ENCODE measurements around the gene PLXNA2.

Gene PLXNA2

DNA sequence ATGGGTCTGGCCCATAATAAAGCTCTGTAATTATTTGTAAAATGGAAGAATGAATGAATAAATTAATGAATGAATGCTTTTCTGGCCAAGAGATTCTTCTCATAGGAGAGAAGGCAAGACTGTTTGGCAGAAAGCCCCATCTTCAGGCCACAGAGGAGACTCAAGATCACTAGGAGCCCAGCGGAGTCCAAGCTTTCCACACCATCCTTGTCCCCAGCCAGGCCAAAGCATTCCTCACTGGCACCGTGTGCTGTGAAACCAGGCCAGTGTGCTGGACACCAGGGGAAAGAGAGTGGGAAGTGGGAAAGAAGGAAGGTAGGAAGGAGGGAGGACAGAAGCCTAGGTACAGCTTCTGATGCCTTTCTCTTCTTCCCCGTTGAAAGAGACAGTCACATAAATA is 86.4 kb downstream of the PLXNA2 start:
- DNase-seq, result no peak

DNA sequence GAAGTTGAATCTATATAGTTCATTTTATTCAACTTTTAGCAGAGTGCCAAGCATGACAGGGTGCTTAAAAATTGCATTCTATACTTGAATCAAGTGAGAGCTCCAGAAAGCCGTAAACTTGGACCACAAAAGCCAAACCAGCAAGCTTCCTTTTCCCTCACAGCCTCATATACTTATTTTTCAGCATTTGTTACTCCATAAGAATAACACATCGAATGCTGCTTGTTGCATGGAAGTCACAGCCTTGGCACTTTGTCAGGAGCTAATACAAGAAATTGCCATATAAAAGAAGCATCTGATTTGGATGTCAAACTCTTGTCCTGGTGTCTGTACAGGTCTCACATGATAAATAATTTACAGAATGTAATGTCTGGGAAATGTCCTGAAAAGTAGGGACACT is 87.4 kb downstream of the PLXNA2 start:
- no peak for DNase-seq

DNA sequence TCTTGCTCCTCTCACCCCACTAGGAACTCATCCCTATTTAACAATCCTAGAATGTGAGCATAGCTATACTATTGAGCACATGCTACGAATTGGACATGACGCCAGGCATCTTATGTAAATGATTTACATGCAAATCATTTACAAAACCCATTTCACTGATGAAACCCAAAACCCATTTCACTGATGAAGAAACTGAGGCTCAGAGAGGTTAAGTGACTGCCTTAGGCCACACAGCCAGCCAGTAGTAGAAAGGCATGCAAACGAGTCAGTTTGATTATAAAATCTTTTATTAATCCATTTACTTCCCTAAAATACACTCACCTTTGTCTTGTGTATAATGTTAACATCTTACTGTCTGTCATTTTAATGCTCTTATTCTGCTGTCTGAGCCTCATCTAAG is 87.9 kb downstream of the PLXNA2 start:
- DNase-seq, result no peak

DNA sequence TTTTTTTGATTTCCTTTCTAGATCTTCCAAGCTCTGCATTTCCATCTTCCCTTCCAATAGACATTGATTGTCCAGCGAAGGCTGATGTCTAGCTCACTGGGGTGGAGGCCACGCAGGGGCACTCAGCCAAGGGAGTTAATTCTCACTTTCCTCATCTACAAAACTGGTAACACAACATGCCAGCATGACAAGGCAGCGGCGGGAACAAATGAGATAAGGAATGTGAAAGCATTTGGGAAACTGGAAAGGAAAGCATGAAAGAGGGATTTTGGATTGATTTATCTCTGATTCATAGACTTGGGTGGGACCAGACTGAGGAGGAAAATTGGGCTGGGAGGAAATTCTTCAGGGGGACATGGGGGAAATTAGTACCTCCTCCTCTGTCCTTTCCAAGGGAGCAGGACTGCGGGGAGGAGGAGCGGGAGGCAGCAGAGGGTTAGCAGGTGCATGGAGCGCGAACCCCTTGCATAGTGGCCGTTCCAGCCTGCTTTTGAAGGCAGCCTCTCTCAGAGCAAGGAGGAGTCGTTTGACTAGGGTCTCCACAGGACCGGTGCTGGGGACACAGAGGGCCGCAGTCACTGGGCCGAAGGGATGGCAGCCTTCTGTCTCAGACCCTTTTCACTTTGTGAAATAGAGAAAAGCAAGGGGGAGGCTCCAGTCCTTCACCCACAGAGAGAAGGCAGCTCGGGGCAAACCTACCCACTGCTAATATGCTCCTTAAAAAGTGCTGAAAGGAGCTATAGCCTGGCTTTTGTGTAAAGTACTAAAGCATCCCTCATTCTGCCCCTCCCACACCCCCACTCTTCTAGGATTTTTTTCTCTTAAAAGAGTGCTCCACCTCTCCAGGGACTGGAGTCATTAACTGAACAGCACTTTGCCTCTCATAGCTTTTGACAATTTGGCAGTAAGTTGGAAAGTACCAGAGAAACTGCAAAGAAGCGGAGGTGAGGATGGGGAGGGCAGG is 89.2 kb downstream of the PLXNA2 start:
- DNase-seq, result no peak

DNA sequence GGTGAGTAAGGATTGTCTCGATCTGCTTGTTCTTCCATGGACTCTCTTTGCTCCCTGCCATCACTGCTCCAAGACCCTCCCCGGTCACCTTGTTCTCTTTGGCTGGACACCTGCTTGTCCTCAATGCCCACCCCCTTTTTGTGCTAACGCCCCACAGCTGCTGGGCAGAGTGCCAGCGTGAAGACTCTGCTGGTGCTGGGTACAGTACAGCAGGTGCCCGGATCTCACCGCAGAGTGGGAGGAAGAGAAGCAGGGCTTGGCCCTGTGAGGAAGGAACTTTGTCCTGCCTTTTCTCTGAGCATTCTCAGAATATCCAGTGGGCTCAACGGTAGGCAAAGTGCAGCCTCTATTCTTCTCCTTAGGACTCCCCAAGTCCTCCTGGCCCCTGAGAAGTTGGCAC is 90.1 kb downstream of the PLXNA2 start:
- no peak for DNase-seq

DNA sequence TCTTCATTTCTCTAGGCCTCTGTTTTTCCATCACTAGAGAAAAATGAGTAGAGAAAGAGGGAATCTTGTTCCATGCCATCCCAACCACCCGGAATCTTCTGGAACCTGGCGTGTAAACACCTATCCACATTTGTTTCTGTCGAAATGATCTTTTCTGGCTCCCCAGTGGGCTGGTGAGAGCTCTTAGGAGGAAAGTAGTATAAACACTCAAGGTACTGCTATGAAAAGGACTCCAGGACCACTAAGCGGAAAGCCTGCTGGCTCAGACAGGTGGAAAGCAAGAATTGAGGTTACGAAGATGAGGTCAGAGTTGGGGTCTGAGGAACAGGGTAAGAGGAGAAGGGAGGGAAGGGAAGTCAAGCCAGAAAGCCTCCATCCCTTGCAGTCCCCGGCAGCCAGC is 90.8 kb downstream of the PLXNA2 start:
- DNase-seq, result no peak

DNA sequence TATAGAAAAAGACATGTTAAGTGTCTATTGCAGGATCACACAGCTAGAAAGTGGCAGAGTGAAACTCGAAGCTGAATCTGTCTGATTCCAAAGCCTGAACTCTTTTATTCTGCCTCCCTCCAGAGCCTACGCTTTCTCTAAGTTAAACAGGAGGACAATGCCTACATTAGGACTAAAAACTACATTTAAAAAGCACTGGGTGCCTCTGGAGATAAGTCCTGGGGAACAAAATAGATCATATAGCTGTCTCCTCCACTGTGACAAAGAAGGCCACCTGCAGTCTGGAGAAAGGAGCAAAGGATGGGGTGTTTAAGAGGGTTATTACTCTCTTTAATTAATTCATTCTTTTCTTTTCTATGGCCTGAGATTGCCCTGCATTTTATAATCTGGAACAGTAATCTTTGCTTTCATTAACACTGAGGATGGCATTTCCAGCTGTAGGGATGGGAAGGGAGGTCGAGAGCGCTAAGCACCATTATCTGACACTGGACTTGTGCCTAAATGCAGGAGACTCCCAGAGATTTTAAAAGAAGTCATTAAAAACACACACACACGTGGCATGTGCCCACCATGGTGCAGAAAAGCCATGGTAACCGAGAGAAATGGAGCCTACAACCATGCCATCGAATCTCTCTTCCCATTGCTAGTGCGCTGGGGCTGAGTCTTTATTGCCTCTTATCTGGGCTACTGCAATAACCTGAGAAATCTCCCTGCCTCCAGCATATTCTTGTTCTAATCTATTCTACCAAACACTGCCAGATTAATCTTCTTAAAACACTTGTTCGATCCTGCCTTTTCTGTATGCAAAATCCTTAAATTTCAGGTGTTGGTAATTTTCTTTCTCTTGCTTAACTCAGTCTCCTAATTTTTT is 92.2 kb downstream of the PLXNA2 start:
- no peak for DNase-seq

DNA sequence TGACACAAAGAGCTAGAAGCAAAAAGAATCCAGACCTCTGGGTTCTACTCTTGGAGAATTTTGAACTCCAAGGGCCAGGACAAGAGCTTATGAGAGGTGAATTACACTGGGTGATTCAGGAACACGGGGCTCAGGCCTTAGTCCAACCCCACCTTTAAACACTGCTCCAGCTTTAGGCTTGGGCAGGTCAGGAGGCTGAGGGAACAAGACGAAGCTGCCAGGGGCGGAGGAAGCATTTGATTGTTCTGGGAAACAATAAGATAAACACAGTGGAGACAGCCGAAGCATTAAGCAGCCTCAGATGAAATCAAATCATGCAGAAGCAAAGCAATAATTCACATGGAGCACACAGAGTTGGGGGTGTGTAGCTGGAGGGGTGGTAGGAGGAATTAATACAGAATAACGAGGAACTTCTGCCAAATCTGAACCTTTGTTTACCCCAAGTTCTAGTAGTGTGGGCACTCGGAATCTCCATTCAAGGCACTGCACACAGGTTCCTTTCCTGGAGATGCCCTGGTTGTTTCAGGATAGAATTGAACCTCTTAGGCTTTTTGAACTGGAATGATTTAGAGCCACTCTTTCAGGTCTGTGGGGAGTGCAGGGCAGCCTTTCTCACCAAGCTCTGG is 93.2 kb downstream of the PLXNA2 start:
- no peak for DNase-seq

DNA sequence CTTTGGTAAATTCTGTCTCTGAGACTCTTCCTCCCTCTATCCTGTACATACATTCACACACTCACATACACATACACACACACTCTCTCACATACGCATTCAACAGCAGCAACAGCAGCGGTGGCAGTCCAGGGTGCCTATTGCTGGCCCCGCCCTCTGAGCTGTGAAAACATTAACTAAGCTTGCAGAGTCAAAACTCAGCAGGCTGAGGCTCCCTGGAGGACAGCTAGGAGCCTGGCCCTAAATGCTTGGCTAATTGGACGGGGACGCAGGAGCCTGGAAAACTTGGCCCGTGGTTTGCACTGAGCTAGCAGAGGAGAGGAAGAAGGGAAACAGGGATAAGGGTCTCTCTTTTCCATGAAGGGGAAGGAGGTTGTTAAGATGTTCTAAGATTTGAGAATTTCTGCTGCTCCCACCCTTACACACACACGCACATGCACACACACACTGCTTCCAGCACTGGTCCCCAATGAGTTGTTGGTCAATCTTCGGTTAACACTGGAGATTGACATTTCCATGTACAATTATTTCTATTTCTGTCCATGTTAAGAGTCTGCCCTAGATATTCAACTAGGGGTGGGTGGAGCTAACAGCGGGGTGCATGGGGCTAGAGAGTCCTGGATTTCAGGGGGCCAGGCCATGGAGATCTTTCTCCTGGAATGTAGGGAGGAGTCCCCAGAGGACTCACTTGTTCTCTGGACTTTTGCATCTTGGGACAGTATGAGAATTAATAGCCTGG is 94.2 kb downstream of the PLXNA2 start:
- peak; percentile 30 for DNase-seq

DNA sequence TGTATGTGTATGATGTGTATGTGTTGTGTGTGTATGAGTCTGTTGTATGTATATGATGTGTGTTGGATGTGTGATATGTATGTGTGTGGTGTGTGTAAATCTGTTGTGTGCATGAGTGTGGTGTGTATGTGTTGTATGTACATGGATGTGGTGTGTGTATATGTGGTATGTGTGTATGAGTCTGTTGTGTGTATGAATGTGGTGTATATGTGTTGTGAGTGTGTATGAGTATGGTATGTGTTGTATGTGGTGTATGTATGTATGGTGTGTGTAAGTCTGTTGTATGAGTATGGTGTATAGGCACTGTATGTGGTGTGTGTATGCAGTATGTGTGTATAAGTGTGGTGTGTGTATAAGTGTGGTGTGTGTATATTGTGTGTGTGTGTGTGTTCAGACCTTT is 95.0 kb downstream of the PLXNA2 start:
- DNase-seq, result no peak

DNA sequence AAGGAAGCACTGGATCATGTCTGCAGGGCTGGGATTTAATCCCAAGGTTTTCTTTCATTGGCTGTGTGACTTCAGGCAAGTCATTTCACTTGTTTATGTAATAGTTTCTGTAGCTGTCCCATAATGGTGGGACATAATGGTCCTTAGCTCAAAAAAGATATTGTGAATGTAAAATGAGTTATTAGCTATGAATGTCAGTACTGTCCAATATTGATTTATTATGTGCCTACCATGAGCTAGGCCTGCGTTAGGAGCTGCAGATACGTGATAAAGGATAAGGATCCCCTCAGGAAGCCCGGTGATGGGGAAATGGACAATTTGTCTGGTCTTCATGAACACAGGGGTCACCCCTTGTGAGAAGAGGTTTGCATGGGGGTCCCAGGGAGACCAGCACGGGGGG is 95.8 kb downstream of the PLXNA2 start:
- no peak for DNase-seq

DNA sequence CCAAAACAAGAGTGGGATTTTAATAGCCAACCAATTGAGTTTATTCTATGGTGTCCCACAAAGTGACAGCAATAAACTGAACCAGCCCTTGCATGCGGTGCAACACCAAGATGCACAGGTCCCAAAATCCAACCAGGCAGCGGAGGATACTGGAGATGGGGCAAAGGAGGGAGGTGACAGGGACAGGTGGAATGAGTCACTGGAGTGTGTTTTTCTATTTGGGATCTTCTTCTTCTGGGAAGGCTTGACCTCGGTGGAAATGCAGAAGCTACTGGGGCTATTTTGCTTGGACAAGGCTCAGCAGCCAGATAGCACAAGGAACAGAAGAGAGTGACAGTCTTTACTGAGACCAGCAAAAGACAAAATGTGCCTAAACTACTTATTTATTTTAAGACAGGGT is 97.5 kb downstream of the PLXNA2 start:
- no peak for DNase-seq

DNA sequence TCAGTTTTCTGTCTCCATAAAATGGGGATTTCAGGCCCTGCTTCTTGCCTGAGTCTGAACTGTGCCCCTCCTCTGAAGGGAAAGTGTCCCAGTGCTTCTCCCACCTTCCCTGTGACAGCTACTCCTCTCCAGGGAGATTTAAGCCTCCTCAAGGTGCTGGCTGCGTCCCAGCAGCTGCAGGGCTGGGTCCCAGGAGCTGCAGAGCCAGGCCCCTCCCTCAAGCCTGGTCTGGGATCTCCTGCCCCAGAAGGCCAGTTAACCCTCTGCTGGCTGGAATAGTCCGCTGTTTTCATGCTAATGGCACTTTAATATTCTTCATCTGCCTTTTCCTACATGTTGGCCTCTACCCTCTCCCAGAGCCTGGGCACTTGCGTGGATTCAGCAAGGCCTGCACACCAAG is 99.0 kb downstream of the PLXNA2 start:
- DNase-seq, result no peak

DNA sequence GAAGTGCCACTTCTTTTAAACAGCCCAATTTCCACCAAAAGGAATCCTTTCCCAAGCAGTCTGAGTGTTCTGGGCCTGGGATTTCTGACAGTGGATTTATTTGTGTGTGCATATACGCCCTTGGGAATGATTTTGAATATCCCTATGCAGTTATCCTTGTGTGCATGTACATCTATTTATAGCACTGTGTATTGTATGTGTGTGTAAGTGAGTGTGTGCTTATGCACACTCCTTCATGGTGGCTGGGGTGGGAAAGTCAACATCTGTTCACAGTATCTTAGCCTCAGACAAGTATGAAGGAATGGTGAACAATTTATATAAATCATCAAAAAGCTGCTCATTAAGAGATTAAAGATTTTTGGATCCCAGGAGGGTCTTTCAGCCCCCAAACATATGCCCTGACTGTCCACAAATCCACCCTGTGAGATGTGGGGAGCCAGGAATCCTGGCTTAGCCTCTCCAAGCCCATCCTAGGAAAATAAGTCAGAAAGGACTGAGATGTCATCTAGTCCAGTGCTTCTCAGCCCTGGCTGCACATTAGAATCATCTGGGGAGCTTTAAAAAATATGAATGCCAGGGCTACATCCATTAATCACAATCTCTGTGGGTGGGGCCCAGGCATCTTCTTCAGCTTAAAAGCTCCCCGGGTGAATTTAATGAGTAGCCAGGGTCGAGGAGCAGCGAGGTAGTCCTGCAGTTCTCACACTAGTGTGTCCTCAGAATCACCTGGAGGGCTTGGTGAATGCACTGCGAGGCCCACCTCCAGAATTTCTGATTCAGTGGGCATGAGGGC is 101.4 kb downstream of the PLXNA2 start:
- no peak for DNase-seq

DNA sequence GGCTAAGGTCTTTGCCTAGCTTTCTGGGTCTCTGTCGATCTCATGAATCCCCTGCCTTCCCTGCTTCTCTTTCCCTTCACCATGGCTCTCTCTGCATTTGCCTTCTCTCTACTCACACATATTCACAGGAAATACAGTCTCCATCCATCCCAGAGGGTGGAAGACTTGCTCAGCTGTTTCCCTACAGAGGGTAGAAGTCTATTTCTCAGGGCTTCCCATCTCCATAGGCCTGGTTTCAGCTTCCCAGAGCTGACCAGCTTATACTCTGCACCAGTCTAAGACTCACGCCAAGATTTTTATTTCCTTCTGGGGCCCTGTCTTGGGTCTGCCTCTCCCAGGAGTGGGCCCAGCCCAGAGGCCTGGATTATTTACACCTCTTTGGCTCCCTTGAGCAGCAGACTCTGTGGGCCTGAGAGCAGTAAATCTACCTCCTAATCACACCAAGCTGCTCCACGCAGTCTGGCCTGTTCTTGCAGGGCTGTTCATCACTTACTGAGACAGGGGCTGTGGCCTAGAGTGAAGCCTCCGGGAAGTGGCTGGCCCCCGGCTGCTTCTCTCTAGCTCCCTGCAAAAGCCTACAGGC is 102.5 kb downstream of the PLXNA2 start:
- DNase-seq, result no peak

DNA sequence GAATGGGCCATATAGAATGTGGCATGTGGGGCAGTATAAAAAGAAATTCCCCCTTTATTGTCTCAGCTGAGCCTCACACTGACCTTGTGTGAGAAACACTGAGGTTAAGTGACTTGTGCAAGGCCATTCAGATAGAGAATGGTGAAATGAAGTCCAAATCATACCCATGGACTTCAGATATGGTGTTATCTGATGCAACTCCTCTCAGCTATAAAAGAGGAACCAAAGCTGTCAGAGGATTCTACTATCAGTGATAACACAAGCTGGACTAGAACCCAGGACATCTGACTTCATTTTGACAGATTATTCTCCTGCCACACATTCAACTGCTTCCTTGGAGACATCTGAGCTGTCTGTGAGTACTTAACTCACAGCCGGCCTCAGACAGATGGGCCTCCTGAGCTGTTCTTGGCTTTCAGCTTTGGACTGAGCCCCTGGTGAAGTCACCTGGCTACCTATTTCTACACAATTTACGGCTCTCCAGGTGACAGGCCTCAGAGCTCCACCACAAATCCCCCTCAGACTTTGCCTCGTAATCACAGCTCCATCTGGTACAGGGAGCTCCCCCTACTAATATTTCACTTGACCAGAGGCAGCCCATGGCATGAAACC is 104.6 kb downstream of the PLXNA2 start:
- DNase-seq, result no peak

DNA sequence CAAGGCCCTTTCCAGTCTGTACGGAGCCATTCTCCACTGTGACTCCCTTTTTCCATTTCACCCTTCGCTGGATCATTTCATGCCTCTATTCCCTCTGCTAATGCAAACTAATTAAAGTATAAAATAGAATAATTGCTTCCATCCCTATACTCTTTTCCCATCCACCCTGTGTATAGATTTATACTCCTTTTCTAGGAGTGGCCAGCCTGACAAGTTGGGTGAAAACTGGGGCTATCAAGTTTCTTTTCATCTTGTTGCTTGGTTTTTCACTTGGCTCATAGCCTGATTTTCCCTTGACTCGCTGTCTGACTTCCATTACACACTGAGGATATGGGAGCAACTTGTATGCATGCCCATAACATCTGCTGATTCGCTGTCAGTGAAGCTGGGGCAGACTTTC is 107.0 kb downstream of the PLXNA2 start:
- DNase-seq, result no peak

DNA sequence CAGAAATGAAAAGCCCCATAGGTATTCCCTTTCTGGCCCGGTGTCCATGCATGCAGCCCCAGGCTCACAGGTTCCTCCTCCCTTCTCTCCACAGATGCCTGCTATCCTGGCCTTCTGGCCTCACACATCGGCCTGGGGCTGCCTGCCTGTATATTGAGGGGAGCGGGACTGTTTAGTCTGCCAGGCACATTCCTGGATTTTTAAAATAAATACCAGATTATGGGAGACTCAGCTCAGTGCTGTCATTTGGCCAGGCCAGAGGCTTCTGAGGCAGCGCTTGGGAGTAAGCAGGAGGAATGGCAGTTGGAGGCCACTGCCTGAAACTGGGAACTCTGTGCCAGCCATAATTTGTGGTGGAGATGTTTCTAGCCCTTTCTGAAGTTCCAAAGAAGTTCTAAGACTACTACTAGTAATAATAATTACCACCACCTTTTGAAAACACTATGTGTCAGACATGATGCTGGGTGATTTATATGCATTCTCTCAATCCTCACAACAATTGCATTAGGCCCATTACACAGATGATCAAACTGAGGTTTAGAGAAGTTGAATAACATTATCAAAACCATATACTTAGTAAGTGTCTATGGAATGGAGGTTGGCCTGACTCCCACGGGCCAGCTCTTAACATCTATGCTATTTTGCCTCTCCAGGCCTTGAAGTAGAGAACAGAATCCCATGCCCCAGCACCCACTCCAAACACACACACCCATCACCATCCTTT is 107.6 kb downstream of the PLXNA2 start:
- DNase-seq, result no peak

DNA sequence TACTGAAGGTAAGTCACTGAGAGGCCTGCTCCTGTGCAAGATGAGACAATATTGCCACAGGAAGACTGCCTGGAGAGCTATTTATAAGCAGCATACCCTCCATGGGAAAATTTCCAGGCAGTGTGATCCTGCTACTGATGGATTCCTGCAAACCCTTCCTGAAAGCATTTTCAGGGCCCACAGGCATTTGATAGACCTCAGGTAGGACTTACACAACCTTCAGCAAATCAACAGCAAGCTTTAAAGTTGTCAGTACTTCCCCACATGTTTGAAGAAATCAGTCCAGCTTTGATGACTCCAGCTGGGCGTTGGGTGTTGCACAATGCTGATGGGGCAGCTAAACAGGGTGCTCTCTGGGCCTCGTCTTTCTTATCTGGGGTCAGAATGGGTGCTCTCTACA is 108.8 kb downstream of the PLXNA2 start:
- no peak for DNase-seq

DNA sequence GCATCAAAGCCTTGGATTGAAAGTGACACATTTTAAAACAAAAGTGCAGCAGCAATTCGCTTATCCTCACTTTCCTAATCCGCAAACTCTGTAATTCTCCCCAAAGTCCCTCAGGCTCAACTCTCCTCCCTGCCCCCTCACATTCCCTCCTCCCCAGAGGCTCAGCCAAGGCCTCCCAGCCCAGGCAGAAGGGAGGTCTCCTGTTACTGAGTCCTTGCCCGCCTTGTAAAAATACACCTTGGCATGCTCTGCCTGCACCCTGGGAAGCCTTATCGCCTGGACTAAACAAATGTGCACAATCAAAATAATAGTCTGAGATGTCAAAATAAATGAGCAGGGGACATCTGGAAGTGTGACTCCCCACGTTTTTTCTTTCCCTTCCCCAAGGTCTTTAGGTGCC is 109.7 kb downstream of the PLXNA2 start:
- no peak for DNase-seq
